Esophagus muscularis mucosa (tissue), 4 donors: ENCODE data around the gene DOCK11. TPM values are rescaled to one million over a fixed set of nuclear protein-coding genes. Genes with fewer than 3 reads are reported as not detected.
A peak's percentile ranks its signal among the peaks of the same experiment; 100 is the strongest.

Source experiments
- DNase-seq: peaks from one replicate; pipeline ENCODE4 v3.0.0-alpha.2; 2017; ENCODE audit errors: extremely low spot score
- H3K27ac ChIP-seq, 4 donors: fragments of 200-600 bp; sonication (generic); replicated peaks in 1 of 4; 1 replicate in 3 of 4; 2 replicates in 1 of 4; pipeline ENCODE4 v1.5.1; 2016 to 2019; ENCODE audit warnings: mild to moderate bottlenecking in 1 of 4
- H3K27me3 ChIP-seq, 4 donors: fragments of 200-600 bp; sonication (generic); one replicate each; pipeline versions ENCODE4 v1.5.1 to v1.6.0; 2016 to 2019
- H3K36me3 ChIP-seq, 4 donors: fragments of 200-600 bp; sonication (generic); one replicate each; pipeline ENCODE4 v1.5.1; 2016 to 2019
- H3K4me1 ChIP-seq, 4 donors: fragments of 200-600 bp; sonication (generic); one replicate each; pipeline ENCODE4 v1.5.1; 2016 to 2019
- H3K4me3 ChIP-seq, 4 donors: fragments of 200-600 bp; sonication (generic); 1 replicate in 2 of 4; 2 replicates in 2 of 4; pipeline ENCODE4 v1.5.1; 2016 to 2019; ENCODE audit warnings: mild to moderate bottlenecking in 4 of 4, moderate library complexity in 1 of 4
- H3K9me3 ChIP-seq, 4 donors: fragments of 200-600 bp; sonication (generic); 1 replicate in 3 of 4; 2 replicates in 1 of 4; pipeline ENCODE4 v1.5.1; 2016 to 2019
- EP300 ChIP-seq: sonication (generic); formaldehyde crosslinking; IDR thresholded peaks from one replicate; pipeline ENCODE4 v1.6.1; 2017; ENCODE audit warnings: antibody characterized with exemption
- POLR2A ChIP-seq: fragments of 450-650 bp; IDR thresholded peaks from one replicate; pipeline ENCODE4 v1.6.1; 2017; ENCODE audit warnings: antibody characterized with exemption, moderate library complexity, mild to moderate bottlenecking, low read depth
- POLR2AphosphoS5 ChIP-seq, 2 donors: sonication (generic); formaldehyde crosslinking; IDR thresholded peaks; one replicate each; pipeline ENCODE4 v1.6.1; 2017; ENCODE audit warnings: antibody characterized with exemption in 2 of 2
- WGBS: methylation state at CpG from one replicate; pipeline ENCODE4 v1.1.5; 2018; 5-methylcytosine and 5-hydroxymethylcytosine counted together
- intact Hi-C: fragments of 100-400 bp; cut with DNase I; formaldehyde crosslinking; loops from one replicate; pipeline ENCODE4 v1.15.1; 2023
- total RNA-seq, 4 donors: library from RNA; depleted of rRNA; stranded (reverse); fragments of >200 nt; gene quantifications; one replicate each; pipeline versions ENCODE4 v1.1.0 to v1.2.1, GENCODE V29; 2016
- TF ChIP-seq, protein P1 (sequence below), 3 experiments: fragments of 200-600 bp in 2 of 3; fragments of 450-650 bp in 1 of 3; sonication (generic) in 2 of 3; IDR thresholded peaks; one replicate each; pipeline ENCODE4 v1.5.1; 2017 to 2019; ENCODE audit warnings: antibody characterized with exemption in 3 of 3, mild to moderate bottlenecking in 2 of 3, moderate library complexity in 1 of 3

Gene DOCK11
- total RNA-seq, result 100 to 1,000 TPM in 1 of 4 donors, 10 to 100 TPM in 3; 62.0 to 103 (median 64.7) TPM

DNA sequence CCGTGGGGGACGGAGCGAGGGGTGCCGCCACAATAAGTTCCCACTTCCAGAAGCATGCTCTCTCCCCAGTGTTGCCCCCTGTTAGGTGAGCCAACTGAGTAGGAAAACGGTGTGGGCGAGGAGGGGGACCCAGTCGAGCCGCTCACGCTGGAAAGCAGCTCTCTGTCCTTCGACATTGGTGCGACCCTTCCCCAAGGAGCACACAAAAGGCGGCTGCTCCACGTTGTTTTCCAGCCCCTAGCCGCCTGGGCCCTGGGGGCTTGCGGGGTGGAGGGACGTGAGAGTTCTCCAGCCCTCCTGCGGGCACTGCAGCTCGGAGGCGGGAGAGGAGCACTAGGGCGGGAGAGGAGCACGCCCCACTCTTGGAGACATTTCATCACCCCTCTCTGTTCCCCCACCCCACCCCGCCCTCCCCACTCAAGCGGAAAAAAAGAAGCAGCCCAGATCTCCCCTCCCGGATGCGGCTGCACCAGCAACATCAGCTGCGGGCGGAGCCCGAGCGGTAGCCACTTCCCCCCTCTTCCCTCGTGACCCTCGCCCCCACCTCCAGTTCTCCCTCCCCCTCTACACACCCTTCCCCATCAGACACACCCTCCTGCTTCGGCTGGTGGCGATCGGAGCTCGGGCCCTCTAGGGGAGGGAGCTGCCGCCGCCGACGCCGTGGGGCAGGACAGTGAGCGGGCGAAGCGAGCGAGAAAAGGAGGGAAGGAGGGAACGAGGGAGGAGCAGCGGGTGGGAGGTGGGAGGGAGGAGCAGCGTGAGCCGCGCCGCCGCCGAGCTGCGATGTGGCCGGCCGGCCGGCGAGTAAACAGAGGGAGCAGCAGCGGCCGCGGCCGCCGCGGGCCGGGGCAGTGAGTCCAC lies at the start of gene DOCK11:
TSS of gene DOCK11 (plus strand) at position 755 of the 861 bp plus-strand sequence. CDS start 157 bp downstream, outside the sequence.
- no peak for TF ChIP-seq EP300
- TF ChIP-seq POLR2AphosphoS5 (IDR thresholded peaks at IDR 0.05), result peak; percentile 67 to 86
- WGBS, result 33% methylated on average over 38 of the region's 64 CpGs
- H3K27ac ChIP-seq, result peak within 1 kb of the TSS; percentile 89 to 94 (median 90)

DNA sequence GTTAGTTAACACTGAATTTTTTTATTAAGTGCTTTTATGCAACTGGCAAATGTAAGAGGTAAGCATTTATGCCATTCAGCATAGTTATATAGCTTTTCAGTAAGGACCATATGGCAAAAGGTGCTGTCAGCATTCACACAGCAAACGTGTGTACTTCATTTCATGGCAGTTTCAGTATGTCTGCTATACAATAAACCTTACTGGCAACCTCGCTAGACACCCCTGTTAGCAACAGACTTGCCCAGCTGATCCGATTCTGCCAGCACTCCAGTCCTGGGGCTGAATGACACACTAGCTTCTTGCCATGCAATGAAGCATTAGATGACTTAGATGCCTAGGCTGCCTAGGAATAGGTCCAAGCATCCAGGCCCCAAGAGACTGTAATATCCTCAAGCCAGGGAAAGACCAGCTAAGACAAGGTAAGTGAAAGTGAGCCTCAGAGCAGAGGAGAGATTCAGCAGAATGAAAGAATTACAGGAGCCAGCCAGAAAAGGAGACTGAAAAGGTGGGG lies 47.3 kb upstream of the DOCK11 start:
- Histone ChIP-seq H3K36me3 (peaks cover 4 to 43% (median 18%) of the 10 kb centered on the region in 4 donors), H3K27me3 (no peaks in the 10 kb centered on the region), H3K9me3 (no peaks in the 10 kb centered on the region), H3K4me1 (no peaks in the 10 kb centered on the region), H3K4me3 (no peak overlapping the region), H3K27ac (no peak overlapping the region)
- TF ChIP-seq, protein P1, sequence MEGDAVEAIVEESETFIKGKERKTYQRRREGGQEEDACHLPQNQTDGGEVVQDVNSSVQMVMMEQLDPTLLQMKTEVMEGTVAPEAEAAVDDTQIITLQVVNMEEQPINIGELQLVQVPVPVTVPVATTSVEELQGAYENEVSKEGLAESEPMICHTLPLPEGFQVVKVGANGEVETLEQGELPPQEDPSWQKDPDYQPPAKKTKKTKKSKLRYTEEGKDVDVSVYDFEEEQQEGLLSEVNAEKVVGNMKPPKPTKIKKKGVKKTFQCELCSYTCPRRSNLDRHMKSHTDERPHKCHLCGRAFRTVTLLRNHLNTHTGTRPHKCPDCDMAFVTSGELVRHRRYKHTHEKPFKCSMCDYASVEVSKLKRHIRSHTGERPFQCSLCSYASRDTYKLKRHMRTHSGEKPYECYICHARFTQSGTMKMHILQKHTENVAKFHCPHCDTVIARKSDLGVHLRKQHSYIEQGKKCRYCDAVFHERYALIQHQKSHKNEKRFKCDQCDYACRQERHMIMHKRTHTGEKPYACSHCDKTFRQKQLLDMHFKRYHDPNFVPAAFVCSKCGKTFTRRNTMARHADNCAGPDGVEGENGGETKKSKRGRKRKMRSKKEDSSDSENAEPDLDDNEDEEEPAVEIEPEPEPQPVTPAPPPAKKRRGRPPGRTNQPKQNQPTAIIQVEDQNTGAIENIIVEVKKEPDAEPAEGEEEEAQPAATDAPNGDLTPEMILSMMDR (IDR thresholded peaks at IDR 0.05), result no peak
- TF ChIP-seq EP300, result no peak
- TF ChIP-seq POLR2AphosphoS5 (IDR thresholded peaks at IDR 0.05), result no peak
- TF ChIP-seq POLR2A, result no peak
- no peak for DNase-seq
- intact Hi-C loops, result no loop called here
- 54% methylated on average over 3 of the region's 3 CpGs for WGBS

More for the DNA sequence above, at the start of gene DOCK11:
- DNase-seq, result peak; percentile 96
- intact Hi-C loops, result loop anchor here (10.0 kb wide), 1 partner anchor 80 kb away; no protein-coding TSS in a partner anchor
- H3K4me3 ChIP-seq, result peak within 1 kb of the TSS; percentile 73 to 87 (median 80)
- no peaks in the 10 kb centered on the region for H3K9me3 ChIP-seq
- H3K36me3 ChIP-seq, result no peaks in the 10 kb centered on the region
- H3K4me1 ChIP-seq, result peaks cover 0 to 33% (median 25%) of the 10 kb centered on the region in 4 donors
- H3K27me3 ChIP-seq, result peaks cover 0 to 3% (median 0%) of the 10 kb centered on the region in 4 donors

DNA sequence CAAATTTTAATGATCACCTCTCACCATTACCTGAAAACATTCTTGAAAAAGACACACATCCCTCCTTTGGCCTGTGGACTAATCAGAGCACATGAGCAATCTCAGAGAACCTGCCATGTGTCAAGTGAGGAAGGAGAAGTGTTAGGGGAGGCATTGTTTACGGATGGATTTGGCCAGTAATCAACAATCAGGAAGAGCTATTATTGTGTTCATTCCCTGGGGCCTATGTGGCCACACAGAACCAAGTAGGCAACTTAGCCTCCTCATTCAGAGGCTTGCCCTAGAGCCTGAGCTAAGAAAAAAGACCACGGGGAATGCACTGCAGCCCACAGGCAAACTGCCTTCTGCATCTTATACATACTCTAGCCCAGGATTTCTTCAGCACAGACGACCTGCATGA lies 40.6 kb upstream of the DOCK11 start:
- no peak for DNase-seq
- 52% methylated on average over 3 of the region's 3 CpGs for WGBS
- Histone ChIP-seq H3K4me3 (no peak overlapping the region), H3K9me3 (no peaks in the 10 kb centered on the region), H3K36me3 (peaks cover 0 to 8% (median 2%) of the 10 kb centered on the region in 4 donors), H3K27ac (no peak overlapping the region), H3K27me3 (no peaks in the 10 kb centered on the region), H3K4me1 (no peaks in the 10 kb centered on the region)
- TF ChIP-seq POLR2AphosphoS5 (IDR thresholded peaks at IDR 0.05), result no peak
- no peak for TF ChIP-seq POLR2A
- no peak for TF ChIP-seq EP300
- TF ChIP-seq, protein P1 (IDR thresholded peaks at IDR 0.05), result no peak
- intact Hi-C loops, result no loop called here

DNA sequence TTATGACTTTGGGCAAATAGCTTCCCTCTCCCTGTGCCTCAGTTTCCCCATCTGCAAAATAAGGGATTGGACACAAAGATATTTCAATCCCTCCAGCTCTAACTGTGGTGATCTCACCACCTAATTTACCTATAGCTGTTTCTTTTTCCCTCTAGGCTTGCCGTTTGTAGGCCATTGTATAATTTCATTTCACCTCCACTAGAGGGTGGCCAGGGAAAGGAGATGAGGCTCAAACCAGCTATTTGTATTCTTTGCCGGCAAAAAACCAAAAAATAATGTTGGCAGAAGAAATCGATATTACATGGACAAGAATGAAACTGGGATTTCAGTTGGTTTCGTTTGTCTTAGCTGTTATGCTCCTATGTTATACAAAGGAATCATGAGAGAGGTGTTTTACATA lies 36.1 kb upstream of the DOCK11 start:
- WGBS, result 24% methylated on average over 4 of the region's 4 CpGs
- H3K27me3 ChIP-seq, result no peaks in the 10 kb centered on the region
- no peaks in the 10 kb centered on the region for H3K36me3 ChIP-seq
- no peak for TF ChIP-seq POLR2A
- peak in 1 of 2 donors; percentile 10 for TF ChIP-seq POLR2AphosphoS5 (IDR thresholded peaks at IDR 0.05)
- TF ChIP-seq, protein P1 (IDR thresholded peaks at IDR 0.05), result peak; percentile 47 to 54 (median 52)
- no peak for TF ChIP-seq EP300
- H3K27ac ChIP-seq, result no peak overlapping the region
- H3K9me3 ChIP-seq, result no peaks in the 10 kb centered on the region
- no peak overlapping the region for H3K4me3 ChIP-seq
- DNase-seq, result no peak
- intact Hi-C loops, result no loop called here
- no peaks in the 10 kb centered on the region for H3K4me1 ChIP-seq

DNA sequence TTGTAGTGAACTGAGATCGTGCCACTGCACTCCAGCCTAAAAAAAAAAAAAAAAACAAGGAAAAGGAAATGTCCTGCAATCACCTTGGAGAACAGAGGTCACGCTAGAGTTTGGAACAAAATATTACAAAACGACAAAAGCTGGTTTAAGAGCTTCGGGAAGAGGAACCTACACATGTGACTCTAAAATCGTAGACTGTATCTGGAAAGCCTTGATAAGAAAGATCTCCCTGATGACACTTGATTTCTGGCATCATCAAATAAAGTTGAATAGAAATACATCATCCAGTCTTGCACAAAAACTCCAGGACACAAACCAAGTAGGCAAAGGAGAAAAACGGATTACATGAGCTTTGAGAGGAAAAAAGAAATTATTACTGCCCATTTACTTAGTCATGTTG lies 31.1 kb upstream of the DOCK11 start:
- Histone ChIP-seq H3K9me3 (no peaks in the 10 kb centered on the region), H3K27me3 (no peaks in the 10 kb centered on the region), H3K36me3 (no peaks in the 10 kb centered on the region), H3K4me1 (no peaks in the 10 kb centered on the region), H3K4me3 (no peak overlapping the region), H3K27ac (no peak overlapping the region)
- DNase-seq, result no peak
- WGBS, result 65% methylated on average over 6 of the region's 6 CpGs
- TF ChIP-seq POLR2A (no peak), POLR2AphosphoS5 (IDR thresholded peaks at IDR 0.05) (no peak), EP300 (no peak)
- TF ChIP-seq, protein P1 (IDR thresholded peaks at IDR 0.05), result no peak
- intact Hi-C loops, result no loop called here
